Stimulated activated CD8-positive, alpha-beta memory T cell treated with anti-CD3 and anti-CD28 coated beads, Interleukin-15, amount 100 ng/mL, for 1 hour (primary cell): ENCODE measurements around the gene GRM8.

Experiments used
- DNase-seq: peaks from one replicate; pipeline ENCODE4 v3.0.0-alpha.2; 2020; ENCODE audit warnings: low read depth

Gene GRM8

GRCh38 chr7:126806614-126807013, 446.1 kb downstream of the GRM8 start:
- DNase-seq: no peak

- no peak for DNase-seq
Measured at GRCh38 chr7:126805351-126805750, 447.4 kb downstream of the GRM8 start.

GRCh38 chr7:126804604-126805003, 448.1 kb downstream of the GRM8 start:
- no peak for DNase-seq

GRCh38 chr7:126803990-126804389, 448.8 kb downstream of the GRM8 start:
- DNase-seq: no peak

- DNase-seq: no peak
Measured at GRCh38 chr7:126803060-126803665, 449.6 kb downstream of the GRM8 start.

- DNase-seq: no peak
Measured at GRCh38 chr7:126801733-126802132, 451.0 kb downstream of the GRM8 start.

GRCh38 chr7:126799541-126799940, 453.2 kb downstream of the GRM8 start:
- DNase-seq: no peak

GRCh38 chr7:126792521-126792920, 460.2 kb downstream of the GRM8 start:
- no peak for DNase-seq

GRCh38 chr7:126791306-126791705, 461.4 kb downstream of the GRM8 start:
- no peak for DNase-seq

GRCh38 chr7:126790763-126791162, 462.0 kb downstream of the GRM8 start:
- no peak for DNase-seq

- DNase-seq: no peak
Measured at GRCh38 chr7:126783613-126784012, 469.1 kb downstream of the GRM8 start.

GRCh38 chr7:126780993-126781392, 471.7 kb downstream of the GRM8 start:
- DNase-seq: no peak

- no peak for DNase-seq
Measured at GRCh38 chr7:126778101-126778500, 474.6 kb downstream of the GRM8 start.

GRCh38 chr7:126776498-126776897, 476.2 kb downstream of the GRM8 start:
- DNase-seq: no peak

GRCh38 chr7:126774077-126774476, 478.7 kb downstream of the GRM8 start:
- DNase-seq: no peak

GRCh38 chr7:126768836-126769235, 483.9 kb downstream of the GRM8 start:
- DNase-seq: no peak

- no peak for DNase-seq
Measured at GRCh38 chr7:126760914-126761577, 491.7 kb downstream of the GRM8 start.

- DNase-seq: no peak
Measured at GRCh38 chr7:126755381-126755780, 497.4 kb downstream of the GRM8 start.

GRCh38 chr7:126750207-126750911, 502.4 kb downstream of the GRM8 start:
- DNase-seq: no peak

GRCh38 chr7:126728967-126729366, 523.8 kb downstream of the GRM8 start:
- no peak for DNase-seq

GRCh38 chr7:126727930-126728391, 524.8 kb downstream of the GRM8 start:
- no peak for DNase-seq

- no peak for DNase-seq
Measured at GRCh38 chr7:126723966-126724544, 528.7 kb downstream of the GRM8 start.

- no peak for DNase-seq
Measured at GRCh38 chr7:126720232-126720631, 532.5 kb downstream of the GRM8 start.
